AG09309 (cell line): ENCODE measurements around the gene TTBK1.

ENCODE experiments used
- DNase-seq: peaks from one replicate; pipeline ENCODE4 v3.0.0-alpha.2; 2010; ENCODE audit warnings: low read depth
- H3K4me3 ChIP-seq: 2 replicates; pipeline ENCODE4 v1.5.1; 2011; ENCODE audit warnings: mild to moderate bottlenecking, low read depth, low read length, moderate library complexity; ENCODE audit not compliant: control insufficient read depth
- CTCF ChIP-seq: IDR thresholded peaks from 2 replicates; pipeline ENCODE4 v1.5.1; 2011; ENCODE audit warnings: mild to moderate bottlenecking, low read depth, low read length, inconsistent platforms; ENCODE audit not compliant: insufficient read depth, control insufficient read depth; ENCODE audit errors: missing control alignments

The TTBK1 gene

GRCh38 chr6:43268782-43269272, 25.5 kb downstream of the TTBK1 start:
- no peak for TF ChIP-seq CTCF
- DNase-seq, result no peak
- no peak overlapping the region for H3K4me3 ChIP-seq

GRCh38 chr6:43269273-43270007, 26.2 kb downstream of the TTBK1 start:
- peak overlapping the region; percentile 38 for H3K4me3 ChIP-seq
- no peak for DNase-seq
- no peak for TF ChIP-seq CTCF

GRCh38 chr6:43271103-43271815, 28.0 kb downstream of the TTBK1 start:
- no peak for DNase-seq
- TF ChIP-seq CTCF, result no peak
- no peak overlapping the region for H3K4me3 ChIP-seq

GRCh38 chr6:43271944-43272343, 28.7 kb downstream of the TTBK1 start:
- no peak for DNase-seq
- no peak overlapping the region for H3K4me3 ChIP-seq
- TF ChIP-seq CTCF, result no peak

GRCh38 chr6:43273707-43274106, 30.4 kb downstream of the TTBK1 start:
- no peak overlapping the region for H3K4me3 ChIP-seq
- no peak for DNase-seq
- no peak for TF ChIP-seq CTCF

- no peak for DNase-seq
- no peak overlapping the region for H3K4me3 ChIP-seq
- TF ChIP-seq CTCF, result no peak
These were observed 31.0 kb downstream of the TTBK1 start for GRCh38 chr6:43274127-43274915.
